ENCODE data around the gene PTPRN2.

Gene PTPRN2

GRCh38 chr7:157892751-157893523 lies 694.7 kb downstream of the PTPRN2 start:
- no peak for DNase-seq (ENCODE audit: low read depth in 2 of 2)

GRCh38 chr7:157890921-157891401 lies 696.7 kb downstream of the PTPRN2 start:
- DNase-seq (ENCODE audit: low read depth in 2 of 2): no peak

- no peak for DNase-seq (ENCODE audit: low read depth in 2 of 2)
Observed at GRCh38 chr7:157889480-157889879, 698.1 kb downstream of the PTPRN2 start.

- no peak for DNase-seq (ENCODE audit: low read depth in 2 of 2)
Observed at GRCh38 chr7:157888579-157888978, 699.0 kb downstream of the PTPRN2 start.

GRCh38 chr7:157887400-157887799 lies 700.2 kb downstream of the PTPRN2 start:
- no peak for DNase-seq (ENCODE audit: low read depth in 2 of 2)

- DNase-seq (ENCODE audit: low read depth in 2 of 2): no peak
Observed at GRCh38 chr7:157886711-157887110, 700.9 kb downstream of the PTPRN2 start.

- no peak for DNase-seq (ENCODE audit: low read depth in 2 of 2)
Observed at GRCh38 chr7:157886266-157886665, 701.4 kb downstream of the PTPRN2 start.

GRCh38 chr7:157885140-157885539 lies 702.5 kb downstream of the PTPRN2 start:
- no peak for DNase-seq (ENCODE audit: low read depth in 2 of 2)

- DNase-seq (ENCODE audit: low read depth in 2 of 2): no peak
Observed at GRCh38 chr7:157884461-157885062, 703.1 kb downstream of the PTPRN2 start.

- no peak for DNase-seq (ENCODE audit: low read depth in 2 of 2)
Observed at GRCh38 chr7:157881048-157881771, 706.4 kb downstream of the PTPRN2 start.

GRCh38 chr7:157879391-157879790 lies 708.2 kb downstream of the PTPRN2 start:
- no peak for DNase-seq (ENCODE audit: low read depth in 2 of 2)

GRCh38 chr7:157877298-157878090 lies 710.1 kb downstream of the PTPRN2 start:
- DNase-seq (ENCODE audit: low read depth in 2 of 2): no peak

- no peak for DNase-seq (ENCODE audit: low read depth in 2 of 2)
Observed at GRCh38 chr7:157876469-157877285, 710.9 kb downstream of the PTPRN2 start.

- DNase-seq (ENCODE audit: low read depth in 2 of 2): no peak
Observed at GRCh38 chr7:157875230-157876179, 712.1 kb downstream of the PTPRN2 start.

- no peak for DNase-seq (ENCODE audit: low read depth in 2 of 2)
Observed at GRCh38 chr7:157874870-157875229, 712.8 kb downstream of the PTPRN2 start.

- no peak for DNase-seq (ENCODE audit: low read depth in 2 of 2)
Observed at GRCh38 chr7:157874208-157874816, 713.3 kb downstream of the PTPRN2 start.

- no peak for DNase-seq (ENCODE audit: low read depth in 2 of 2)
Observed at GRCh38 chr7:157873664-157874063, 714.0 kb downstream of the PTPRN2 start.

- DNase-seq (ENCODE audit: low read depth in 2 of 2): no peak
Observed at GRCh38 chr7:157873181-157873580, 714.4 kb downstream of the PTPRN2 start.

GRCh38 chr7:157872447-157872846 lies 715.2 kb downstream of the PTPRN2 start:
- no peak for DNase-seq (ENCODE audit: low read depth in 2 of 2)
